Stimulated activated naive CD8-positive, alpha-beta T cell treated with anti-CD3 and anti-CD28 coated beads, Interleukin-15, amount 100 ng/mL, for 72 hours (primary cell): ENCODE results near the gene PPP6R3.
"Not testable (repeated sequence)": the region's sequence is repeated elsewhere in the genome, so short reads cannot be mapped to it uniquely, and the experiment has no call there.

ENCODE experiments used
- ATAC-seq: fragments of 150-1000 bp; cut with Tn5 transposase; 2 replicates; pipeline ENCODE4 v1.10.0; 2021; ENCODE audit warnings: mild to moderate bottlenecking, moderate library complexity
- DNase-seq, 2 donors: peaks; one replicate each; pipeline ENCODE4 v3.0.0; 2021 to 2022
- H3K27ac Mint-ChIP-seq, 2 donors: one replicate each; pipeline ENCODE4 v1.8.0; 2022; ENCODE audit warnings: mild to moderate bottlenecking in 2 of 2, mixed read lengths in 2 of 2, moderate library complexity in 2 of 2
- H3K27me3 Mint-ChIP-seq: one replicate; pipeline ENCODE4 v1.8.0; 2022; ENCODE audit warnings: mixed read lengths
- H3K4me1 Mint-ChIP-seq: one replicate; pipeline ENCODE4 v1.8.0; 2022; ENCODE audit warnings: mild to moderate bottlenecking, mixed read lengths
- H3K4me3 Mint-ChIP-seq, 2 donors: one replicate each; pipeline ENCODE4 v1.8.0; 2022; ENCODE audit warnings: mild to moderate bottlenecking in 2 of 2, mixed read lengths in 2 of 2, moderate library complexity in 1 of 2
- H3K9me3 Mint-ChIP-seq, 2 donors: one replicate each; pipeline ENCODE4 v1.8.0; 2022; ENCODE audit warnings: mixed read lengths in 2 of 2

The PPP6R3 gene

GRCh38 chr11:68634606-68635005, 174.1 kb downstream of the PPP6R3 start:
- not testable (repeated sequence) for H3K9me3 Mint-ChIP-seq, H3K4me3 Mint-ChIP-seq, H3K4me1 Mint-ChIP-seq, ATAC-seq, H3K27ac Mint-ChIP-seq, DNase-seq
- H3K27me3 Mint-ChIP-seq, result peaks cover 14% of the 10 kb centered on the region

DNA sequence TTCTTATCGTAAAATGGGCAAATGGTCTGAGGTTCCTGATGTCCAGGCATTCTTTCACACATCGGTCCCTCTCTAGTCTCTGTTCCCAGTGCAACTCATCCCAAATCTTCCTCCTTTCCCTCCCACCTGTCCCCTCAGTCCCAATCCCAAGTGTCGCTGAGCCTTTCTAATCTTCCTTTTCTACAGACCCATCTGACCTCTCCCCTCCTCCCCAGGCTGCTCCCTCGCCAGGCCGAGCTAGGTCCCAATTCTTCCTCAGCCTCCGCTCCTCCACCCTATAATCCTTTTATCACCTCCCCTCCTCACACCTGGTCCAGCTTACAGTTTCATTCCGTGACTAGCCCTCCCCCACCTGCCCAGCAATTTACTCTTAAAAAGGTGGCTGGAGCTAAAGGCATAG, 174.6 kb downstream of the PPP6R3 start:
- not testable (repeated sequence) for DNase-seq, H3K4me3 Mint-ChIP-seq, H3K4me1 Mint-ChIP-seq, H3K9me3 Mint-ChIP-seq, H3K27ac Mint-ChIP-seq, ATAC-seq
- peaks cover 16% of the 10 kb centered on the region for H3K27me3 Mint-ChIP-seq

DNA sequence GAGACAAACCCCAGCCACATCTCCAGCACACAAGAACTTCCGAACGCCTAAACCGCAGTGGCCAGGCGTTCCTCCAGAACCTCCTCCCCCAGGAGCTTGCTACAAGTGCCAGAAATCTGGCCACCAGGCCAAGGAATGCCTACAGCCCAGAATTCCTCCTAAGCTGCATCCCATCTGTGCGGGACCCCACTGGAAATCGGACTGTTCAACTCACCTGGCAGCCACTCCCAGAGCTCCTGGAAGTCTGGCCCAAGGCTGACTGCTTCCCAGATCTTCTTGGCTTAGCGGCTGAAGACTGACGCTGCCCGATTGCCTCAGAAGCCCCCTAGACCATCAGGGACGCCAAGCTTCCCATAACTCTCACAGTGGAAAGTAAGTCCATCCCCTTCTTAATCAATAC, 175.3 kb downstream of the PPP6R3 start:
- not testable (repeated sequence) for H3K9me3 Mint-ChIP-seq, H3K4me1 Mint-ChIP-seq, DNase-seq, H3K27ac Mint-ChIP-seq, ATAC-seq, H3K4me3 Mint-ChIP-seq
- H3K27me3 Mint-ChIP-seq, result peaks cover 21% of the 10 kb centered on the region

GRCh38 chr11:68639322-68639721, 178.8 kb downstream of the PPP6R3 start:
- not testable (repeated sequence) for H3K9me3 Mint-ChIP-seq, H3K27ac Mint-ChIP-seq, ATAC-seq, H3K4me3 Mint-ChIP-seq, DNase-seq, H3K4me1 Mint-ChIP-seq
- peaks cover 21% of the 10 kb centered on the region for H3K27me3 Mint-ChIP-seq

- no peak for ATAC-seq
- peaks cover 10% of the 10 kb centered on the region for H3K27me3 Mint-ChIP-seq
- H3K27ac Mint-ChIP-seq, result no peak overlapping the region
- peaks cover 5 to 19% of the 10 kb centered on the region in 2 donors for H3K9me3 Mint-ChIP-seq
- no peaks in the 10 kb centered on the region for H3K4me1 Mint-ChIP-seq
- H3K4me3 Mint-ChIP-seq, result no peak overlapping the region
- DNase-seq, result no peak
Measured at GRCh38 chr11:68641880-68642279, 181.3 kb downstream of the PPP6R3 start.

- DNase-seq (no peak), ATAC-seq (no peak)
- Mint-ChIP-seq H3K9me3 (peaks cover 11 to 29% of the 10 kb centered on the region in 2 donors), H3K27ac (no peak overlapping the region), H3K4me1 (no peaks in the 10 kb centered on the region), H3K4me3 (no peak overlapping the region), H3K27me3 (peaks cover 16% of the 10 kb centered on the region)
Measured at GRCh38 chr11:68643585-68643984, 183.0 kb downstream of the PPP6R3 start.

GRCh38 chr11:68646832-68647231, 186.3 kb downstream of the PPP6R3 start:
- no peak for DNase-seq
- H3K9me3 Mint-ChIP-seq, result peaks cover 11 to 29% of the 10 kb centered on the region in 2 donors
- H3K4me3 Mint-ChIP-seq, result no peak overlapping the region
- H3K27me3 Mint-ChIP-seq, result peaks cover 34% of the 10 kb centered on the region
- H3K4me1 Mint-ChIP-seq, result no peaks in the 10 kb centered on the region
- ATAC-seq, result no peak
- H3K27ac Mint-ChIP-seq, result no peak overlapping the region

GRCh38 chr11:68649851-68650555, 189.5 kb downstream of the PPP6R3 start:
- DNase-seq (no peak), ATAC-seq (no peak)
- Mint-ChIP-seq H3K27me3 (peaks cover 44% of the 10 kb centered on the region), H3K27ac (no peak overlapping the region), H3K4me3 (no peak overlapping the region), H3K4me1 (no peaks in the 10 kb centered on the region), H3K9me3 (peaks cover 11 to 19% of the 10 kb centered on the region in 2 donors)

DNA sequence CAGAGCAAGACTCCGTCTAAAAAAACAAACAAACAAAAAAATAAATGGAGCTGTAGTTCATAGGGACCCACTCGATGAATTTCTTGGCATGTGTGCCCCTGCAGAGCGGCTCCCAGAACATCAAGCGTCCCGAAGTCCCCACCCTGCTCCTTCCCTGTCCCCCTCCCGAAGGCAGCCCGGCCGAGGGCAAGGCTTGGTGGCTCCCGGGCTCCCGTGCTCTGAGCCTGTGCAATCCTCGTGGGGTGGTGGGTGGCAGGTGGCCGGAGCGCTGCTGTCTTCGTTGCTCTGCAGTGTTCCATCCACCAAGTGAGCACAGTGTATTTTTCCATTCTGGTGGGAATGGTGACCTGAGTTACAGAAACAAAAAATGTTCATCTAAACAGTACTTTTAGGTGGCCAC, 190.2 kb downstream of the PPP6R3 start:
- no peaks in the 10 kb centered on the region for H3K4me1 Mint-ChIP-seq
- no peak overlapping the region for H3K4me3 Mint-ChIP-seq
- peaks cover 44% of the 10 kb centered on the region for H3K27me3 Mint-ChIP-seq
- ATAC-seq (no peak), DNase-seq (no peak)
- no peak overlapping the region for H3K27ac Mint-ChIP-seq
- H3K9me3 Mint-ChIP-seq, result peaks cover 11 to 19% of the 10 kb centered on the region in 2 donors

GRCh38 chr11:68651208-68651984, 190.8 kb downstream of the PPP6R3 start:
- Mint-ChIP-seq H3K4me3 (no peak overlapping the region), H3K9me3 (peaks cover 8 to 14% of the 10 kb centered on the region in 2 donors), H3K27me3 (peaks cover 44% of the 10 kb centered on the region), H3K4me1 (no peaks in the 10 kb centered on the region), H3K27ac (no peak overlapping the region)
- no peak for ATAC-seq
- no peak for DNase-seq

GRCh38 chr11:68651985-68652682, 191.6 kb downstream of the PPP6R3 start:
- Mint-ChIP-seq H3K27me3 (peaks cover 42% of the 10 kb centered on the region), H3K9me3 (peaks cover 4 to 7% of the 10 kb centered on the region in 2 donors), H3K27ac (no peak overlapping the region), H3K4me3 (no peak overlapping the region), H3K4me1 (no peaks in the 10 kb centered on the region)
- DNase-seq (no peak), ATAC-seq (no peak)

DNA sequence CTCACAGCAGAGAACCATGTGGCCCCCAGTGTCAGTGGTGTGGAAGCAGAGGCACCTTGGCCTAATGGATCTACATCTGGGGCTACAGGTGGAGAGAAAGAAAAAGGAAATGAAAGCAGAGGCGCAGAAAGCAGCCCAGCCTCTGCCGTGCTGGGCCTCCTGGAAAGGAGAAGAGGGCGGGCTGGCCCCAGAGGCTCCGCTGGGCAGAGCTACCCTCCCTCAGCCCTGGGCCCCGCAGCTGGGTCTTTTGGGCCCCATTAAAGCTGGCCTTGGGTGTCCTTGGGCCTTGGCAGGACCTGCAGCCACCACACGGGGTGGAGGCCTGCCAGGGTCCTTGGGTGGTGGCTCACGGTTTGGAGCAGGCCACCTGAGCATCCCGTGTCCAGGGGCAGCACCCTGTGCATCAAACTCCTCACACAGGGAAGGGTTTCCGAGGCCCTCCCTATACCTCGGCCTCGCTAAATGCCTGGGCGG, 192.2 kb downstream of the PPP6R3 start:
- H3K4me1 Mint-ChIP-seq, result no peaks in the 10 kb centered on the region
- no peak overlapping the region for H3K4me3 Mint-ChIP-seq
- peaks cover 36% of the 10 kb centered on the region for H3K27me3 Mint-ChIP-seq
- ATAC-seq, result no peak
- DNase-seq, result no peak
- peaks cover 0 to 1% of the 10 kb centered on the region in 2 donors for H3K9me3 Mint-ChIP-seq
- no peak overlapping the region for H3K27ac Mint-ChIP-seq

DNA sequence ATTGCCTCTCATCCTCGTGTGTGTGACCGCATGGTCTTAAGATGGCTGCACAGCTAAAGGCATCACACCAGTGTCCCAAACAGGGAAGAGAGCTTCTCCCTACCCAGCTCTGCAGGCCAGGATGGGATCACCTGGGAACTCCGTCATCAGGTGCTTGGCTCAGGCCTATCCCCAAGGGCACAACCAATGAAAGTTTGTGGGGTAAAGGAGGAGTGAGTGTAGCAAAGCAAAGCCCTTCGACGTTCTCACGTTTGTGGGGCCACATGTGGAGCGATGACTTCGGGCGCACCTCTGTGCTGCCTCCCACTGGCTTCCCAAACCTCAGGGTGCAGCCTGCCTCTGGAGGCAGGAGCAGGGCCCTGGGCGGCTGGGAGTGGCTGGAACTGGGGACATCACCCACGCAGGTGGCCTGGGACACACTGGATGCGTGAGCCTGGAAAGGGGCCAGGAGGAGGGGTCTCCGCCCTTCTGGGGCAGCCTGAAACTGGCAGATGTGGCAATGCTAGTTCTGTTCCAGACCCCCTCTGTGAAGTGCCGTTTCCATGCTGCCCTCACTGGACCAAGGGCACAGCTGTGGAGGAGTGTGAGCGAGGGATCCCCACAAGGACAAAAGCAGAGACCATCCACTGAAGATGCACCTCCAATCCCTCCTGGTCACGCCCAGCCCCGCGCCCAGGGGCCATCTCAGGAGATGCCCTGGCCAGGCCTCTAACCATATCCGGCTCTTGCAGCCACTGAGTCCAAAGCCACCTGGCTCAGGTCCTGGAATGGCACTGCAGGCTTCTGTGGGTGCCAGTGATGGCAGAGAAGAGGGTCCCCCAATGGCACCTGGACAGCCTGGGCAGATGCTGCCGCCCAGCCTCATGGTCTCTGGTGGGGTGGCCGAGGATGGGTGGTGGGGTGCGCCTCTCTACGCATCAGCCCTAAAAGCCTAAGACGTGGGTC, 193.2 kb downstream of the PPP6R3 start:
- Mint-ChIP-seq H3K27ac (no peak overlapping the region), H3K9me3 (no peaks in the 10 kb centered on the region), H3K4me3 (no peak overlapping the region), H3K4me1 (no peaks in the 10 kb centered on the region), H3K27me3 (peaks cover 34% of the 10 kb centered on the region)
- no peak for ATAC-seq
- DNase-seq, result no peak

- DNase-seq (no peak), ATAC-seq (no peak)
- H3K4me3 Mint-ChIP-seq, result no peak overlapping the region
- H3K4me1 Mint-ChIP-seq, result no peaks in the 10 kb centered on the region
- H3K27ac Mint-ChIP-seq, result peak overlapping the region in 1 of 2 donors; percentile 42
- peaks cover 23% of the 10 kb centered on the region for H3K27me3 Mint-ChIP-seq
- H3K9me3 Mint-ChIP-seq, result no peaks in the 10 kb centered on the region
Measured at GRCh38 chr11:68654978-68655377, 194.4 kb downstream of the PPP6R3 start.

DNA sequence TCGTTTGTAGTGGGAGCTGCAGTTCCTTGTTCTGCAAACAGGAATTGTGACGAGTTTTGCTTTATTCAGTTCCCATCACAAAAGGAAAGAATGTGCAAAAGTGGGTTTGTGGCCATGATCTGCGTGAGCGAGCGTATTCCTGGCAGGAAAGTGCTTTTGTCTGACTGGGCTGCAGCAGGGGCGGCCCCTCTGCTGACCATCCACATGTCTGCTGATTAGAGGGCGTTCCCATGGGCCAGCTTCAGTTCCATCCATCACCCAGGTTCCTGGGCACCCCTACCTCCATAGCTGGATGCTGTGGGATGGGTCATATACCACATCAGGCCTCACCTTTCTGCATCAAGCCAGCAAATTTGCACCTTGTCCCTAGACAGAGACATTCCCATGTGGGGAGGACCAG, 194.9 kb downstream of the PPP6R3 start:
- no peak for ATAC-seq
- Mint-ChIP-seq H3K27me3 (peaks cover 23% of the 10 kb centered on the region), H3K4me3 (no peak overlapping the region), H3K9me3 (no peaks in the 10 kb centered on the region), H3K4me1 (no peaks in the 10 kb centered on the region), H3K27ac (no peak overlapping the region)
- no peak for DNase-seq
